ENCODE measurements around the gene THUMPD3. TPM values are rescaled to one million over a fixed set of nuclear protein-coding genes. Genes with fewer than 3 reads are reported as not detected.

THUMPD3 gene
- total RNA-seq, 1 experiment from 2014 or later: 116 TPM

DNA sequence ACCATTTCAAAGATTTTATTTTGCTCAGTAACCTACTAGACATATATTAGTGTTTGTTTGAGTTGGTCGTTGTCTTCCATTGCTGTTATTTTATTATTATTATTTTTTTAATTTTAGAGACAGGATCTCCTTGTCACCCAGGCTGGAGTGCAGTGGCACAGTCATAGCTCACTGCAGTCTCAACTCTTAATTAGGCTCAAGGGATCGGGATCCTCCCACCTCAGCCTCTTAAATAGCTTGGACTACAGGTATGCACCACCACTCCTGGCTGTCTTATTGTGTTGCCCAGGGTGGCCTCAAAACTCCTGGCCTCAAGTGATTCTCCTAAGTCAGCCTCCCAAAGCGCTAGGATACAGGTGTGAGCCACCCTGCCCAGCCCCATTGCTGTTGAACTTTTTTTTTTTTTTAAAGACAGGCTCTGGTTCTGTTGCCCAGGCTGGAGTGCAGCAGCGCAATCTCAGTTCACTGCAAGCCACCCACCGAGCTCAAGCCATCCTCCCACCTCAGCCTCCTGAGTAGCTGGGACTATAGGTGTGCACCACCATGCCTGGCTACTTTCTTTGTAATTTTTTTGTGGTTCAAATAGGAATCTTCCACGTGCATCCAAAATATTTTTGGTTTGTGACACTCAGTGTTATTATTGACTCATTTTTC, 52.8 kb downstream of the THUMPD3 start:
- no peak for DNase-seq (ENCODE audit: low spot score)

DNA sequence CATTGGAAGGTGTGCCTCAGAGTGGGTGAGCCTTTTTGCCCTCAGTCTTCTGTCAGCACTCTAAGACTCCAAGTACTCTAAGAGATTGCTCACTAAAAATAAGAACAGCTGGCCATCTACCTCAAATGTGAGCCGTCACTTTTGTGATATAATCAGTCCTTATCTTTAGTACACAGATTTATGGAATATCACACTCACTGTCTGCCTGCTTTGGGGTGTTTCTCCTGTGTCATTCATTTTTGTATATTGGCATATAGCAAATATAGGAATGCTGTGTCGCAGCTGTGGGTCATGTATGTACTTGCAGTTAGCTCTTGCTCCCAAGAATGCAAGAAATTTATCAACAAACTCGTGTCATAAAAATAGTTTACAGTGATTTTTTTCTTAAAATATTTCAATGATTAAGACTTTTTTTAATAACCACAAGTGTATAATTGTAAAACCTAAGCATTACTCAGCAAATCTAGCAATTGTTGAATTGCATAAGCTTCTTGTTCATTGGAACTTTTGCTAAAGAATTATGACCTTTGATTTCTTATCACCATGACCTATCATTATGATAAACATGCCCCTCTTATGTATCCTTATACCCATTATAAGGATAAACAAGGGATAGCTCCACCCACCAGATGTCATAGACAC, 53.4 kb downstream of the THUMPD3 start:
- DNase-seq (ENCODE audit: low spot score): no peak

DNA sequence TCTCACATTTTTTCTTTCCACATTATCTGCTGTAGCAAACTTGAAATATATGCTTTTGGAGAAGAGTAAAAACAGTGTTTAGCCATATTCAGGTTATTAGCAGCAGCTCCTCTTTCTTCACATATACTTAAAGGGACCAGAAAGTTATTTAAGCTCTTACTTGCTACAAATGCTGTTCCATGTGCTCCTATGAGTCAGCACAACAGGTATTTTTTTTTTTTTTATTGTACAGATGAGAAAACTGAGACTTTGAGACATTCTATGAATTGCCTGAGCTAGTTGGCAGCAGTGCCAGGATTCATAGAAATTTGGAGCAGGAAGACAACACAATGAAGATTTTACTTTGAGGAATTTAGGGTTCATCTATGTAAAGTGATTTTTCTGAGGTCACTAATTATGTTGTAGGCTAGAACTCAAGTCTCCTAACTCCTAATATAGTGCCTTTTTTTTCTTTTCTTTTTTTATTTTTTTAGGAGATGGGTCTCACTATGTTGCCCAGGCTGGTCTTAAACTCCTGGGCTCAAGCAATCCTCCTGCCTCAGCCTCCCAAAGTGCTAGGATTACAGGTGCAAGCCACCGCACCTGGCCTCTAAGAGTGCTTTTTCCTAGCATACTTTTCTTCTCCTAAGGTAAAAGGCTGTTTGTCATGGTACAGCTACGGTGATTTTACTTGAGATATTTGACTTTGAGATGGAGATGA, 58.1 kb downstream of the THUMPD3 start:
- peak; percentile 23 for DNase-seq (ENCODE audit: low spot score)

DNA sequence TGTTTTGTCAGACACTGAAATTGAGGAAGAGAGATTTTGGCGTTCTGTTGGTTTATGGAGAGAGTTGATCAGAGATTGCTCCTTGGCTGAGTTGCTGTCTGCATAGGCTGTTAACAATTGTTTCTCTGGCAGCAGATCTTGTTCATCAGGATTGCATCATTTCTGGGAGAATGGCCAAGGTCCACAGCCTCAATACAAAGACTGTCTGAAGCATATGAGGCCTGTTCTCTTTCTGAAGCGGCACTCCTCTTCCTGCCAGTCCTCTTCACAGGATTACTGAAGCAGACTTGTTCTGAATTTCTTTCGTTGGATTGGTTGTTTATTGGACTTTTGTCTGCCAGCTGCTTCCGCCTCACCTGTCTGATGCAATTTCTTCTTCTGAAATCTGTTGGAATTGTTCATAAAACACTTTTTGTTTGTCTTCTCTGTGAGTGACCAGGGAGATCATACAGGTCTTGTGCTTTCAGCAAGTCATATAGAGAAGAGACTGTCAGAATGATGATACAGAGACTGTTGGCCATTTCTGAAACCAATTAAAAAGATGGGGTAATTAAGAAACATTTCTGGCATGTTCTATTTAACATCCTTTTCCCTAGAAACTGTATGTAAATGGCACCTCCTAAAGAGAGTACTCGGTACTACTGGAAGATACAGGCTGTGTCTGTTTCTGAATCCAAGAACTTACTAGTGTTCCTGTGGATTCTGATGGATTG, 60.0 kb downstream of the THUMPD3 start:
- peak; percentile 96 for DNase-seq (ENCODE audit: low spot score)

DNA sequence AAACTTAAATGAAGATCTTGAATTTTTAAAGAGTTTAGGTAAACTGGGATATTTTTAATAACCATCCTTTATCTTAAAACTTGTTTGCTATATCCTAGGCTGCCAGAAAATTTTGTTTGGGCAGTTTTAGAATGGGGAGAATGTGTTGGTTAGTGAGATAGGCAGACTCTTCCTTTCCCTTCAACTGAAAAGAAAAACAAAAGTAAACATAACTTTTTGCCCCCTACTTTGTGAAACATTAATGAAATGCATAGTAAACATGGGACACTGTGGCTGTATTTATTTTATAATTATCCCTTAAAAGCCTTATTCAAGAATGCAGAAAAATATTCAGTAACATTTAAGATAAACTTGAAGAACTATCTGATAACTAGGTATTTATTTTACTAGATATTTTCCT, 65.6 kb downstream of the THUMPD3 start:
- DNase-seq (ENCODE audit: low spot score): no peak

DNA sequence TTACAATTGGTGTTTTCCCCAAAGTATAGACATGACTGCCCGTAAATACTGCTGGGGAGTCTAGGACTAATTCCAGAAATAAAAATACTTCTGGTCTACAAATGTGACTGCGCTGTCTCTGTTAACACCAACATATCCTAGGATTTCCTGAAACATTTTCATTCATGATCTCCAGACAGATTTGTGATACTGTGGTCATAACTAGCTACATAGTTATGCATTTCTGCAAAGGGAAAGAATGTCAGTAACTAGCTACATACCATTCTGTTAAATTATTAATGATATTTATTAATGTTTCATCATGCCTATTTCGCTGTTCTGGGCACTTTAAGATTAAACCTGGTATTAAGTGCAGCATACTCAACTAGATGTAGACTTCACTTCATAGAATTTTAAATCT, 67.9 kb downstream of the THUMPD3 start:
- DNase-seq (ENCODE audit: low spot score): no peak

DNA sequence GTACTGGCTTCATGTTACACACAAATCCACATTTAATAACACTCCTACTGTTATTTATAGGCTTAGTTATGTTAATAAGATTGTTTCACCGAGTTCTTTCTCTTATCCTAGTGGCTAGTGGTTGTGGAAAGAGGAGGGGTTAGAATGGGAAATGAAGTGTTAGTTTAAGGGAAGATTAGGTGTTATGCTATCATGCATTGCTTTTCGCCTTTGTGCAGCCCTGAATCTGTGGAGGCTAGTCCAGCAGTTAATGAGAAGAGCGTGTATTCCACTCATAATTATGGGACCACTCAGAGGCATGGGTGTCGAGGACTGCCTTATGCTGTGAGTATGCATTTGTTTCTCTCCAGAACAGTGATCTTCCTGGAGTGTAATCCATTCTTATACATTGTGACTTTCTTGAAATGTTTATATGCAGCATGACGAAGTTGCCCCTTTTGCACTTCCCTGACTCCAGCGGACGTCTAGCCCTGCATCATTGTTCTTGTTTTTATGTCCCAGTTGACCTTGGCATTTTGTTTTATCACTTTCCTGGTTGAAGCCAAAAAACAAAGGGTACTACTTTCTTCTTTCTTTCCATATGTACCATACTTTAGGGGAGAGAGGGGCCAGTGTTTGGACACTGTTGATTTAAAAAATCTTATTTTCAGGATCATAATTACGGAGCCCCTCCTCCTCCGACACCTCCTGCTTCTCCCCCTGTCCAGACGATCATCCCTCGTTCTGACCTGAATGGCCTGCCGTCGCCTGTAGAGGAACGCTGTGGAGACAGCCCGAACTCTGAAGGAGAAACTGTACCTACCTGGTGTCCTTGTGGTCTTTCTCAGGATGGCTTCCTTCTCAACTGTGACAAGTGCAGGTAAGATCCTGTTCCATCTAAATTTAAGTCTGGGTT, 71.0 kb downstream of the THUMPD3 start:
- no peak for DNase-seq (ENCODE audit: low spot score)

DNA sequence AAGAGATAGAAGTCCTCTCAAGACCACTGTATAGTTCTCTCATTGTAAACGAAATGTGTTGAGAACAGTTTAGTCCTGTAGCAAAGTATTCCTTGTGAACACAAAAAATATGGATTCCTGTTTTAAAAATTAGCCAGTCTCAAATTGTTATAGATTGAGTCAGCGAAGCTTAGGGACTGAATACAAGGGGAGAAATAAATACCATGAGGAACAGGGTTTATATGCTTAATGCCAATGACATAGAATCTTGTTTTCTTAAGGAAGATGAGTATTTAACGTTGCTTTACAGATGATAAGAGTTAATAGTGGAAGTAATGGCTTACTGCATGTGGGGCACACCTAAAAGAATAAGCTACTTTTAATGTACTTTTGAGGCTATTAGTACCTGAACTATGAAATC, 72.5 kb downstream of the THUMPD3 start:
- DNase-seq (ENCODE audit: low spot score): no peak

Other genes starting within 250 kb of the THUMPD3 start
- 0.77 and 5.9 TPM in 2 replicates for gene SRGAP3, start 113.4 kb upstream of the THUMPD3 start, total RNA-seq (2014; rRNA removed; shearing (Covaris generic))
- 43.4 and 44.3 TPM in 2 replicates for gene SETD5, start 34.6 kb downstream of the THUMPD3 start, total RNA-seq (2014; rRNA removed; shearing (Covaris generic))
- gene LHFPL4, start 190.8 kb downstream of the THUMPD3 start, total RNA-seq (2014; rRNA removed; shearing (Covaris generic)): not detected in 2 replicates